GM19455 (cell line): ENCODE measurements around the gene HBZ.
"Not testable (repeated sequence)": the region's sequence is repeated elsewhere in the genome, so short reads cannot be mapped to it uniquely, and the experiment has no call there.

Experiments
- ATAC-seq: cut with Tn5 transposase; IDR thresholded peaks from one replicate; pipeline ENCODE4 v1.9.1; 2021; ENCODE audit not compliant: unreplicated experiment

HBZ gene

DNA sequence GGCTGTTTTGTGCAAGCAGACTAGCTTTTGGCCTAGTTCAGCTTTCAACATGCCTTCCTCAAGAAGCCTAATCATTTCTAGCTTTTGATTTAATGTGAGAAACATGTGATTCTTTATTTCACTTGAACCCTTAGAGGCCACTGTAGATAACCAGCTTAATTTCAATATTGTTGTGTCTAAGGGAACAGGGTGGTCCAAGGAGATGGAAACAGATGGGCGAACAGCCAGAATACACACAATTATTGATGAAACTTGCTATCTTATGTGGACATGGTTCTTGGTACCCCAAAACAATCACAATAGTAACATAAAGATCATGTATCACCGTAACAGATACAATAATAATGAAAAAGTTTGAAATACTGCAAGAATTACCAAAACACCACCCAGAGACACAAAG, 18.7 kb upstream of the HBZ start:
- no peak for ATAC-seq

DNA sequence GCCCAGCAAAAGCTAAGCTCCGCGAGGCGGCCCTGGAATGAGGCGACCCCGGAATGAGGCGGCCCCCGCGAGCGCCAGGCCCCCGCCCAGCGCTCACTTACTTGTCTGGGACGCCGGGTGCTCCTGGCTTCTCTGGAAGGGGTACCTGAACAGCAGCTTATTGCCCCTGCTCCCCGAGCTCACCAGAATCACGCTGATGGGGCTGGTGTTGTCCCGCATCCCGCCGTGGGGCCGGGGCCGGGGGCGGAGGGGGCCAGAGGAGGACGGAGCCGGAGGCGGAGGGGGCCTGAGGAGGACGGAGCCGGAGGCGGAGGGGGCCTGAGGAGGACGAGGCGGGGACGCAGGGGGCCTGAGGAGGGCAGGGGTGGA, 14.4 kb upstream of the HBZ start:
- ATAC-seq = no peak

DNA sequence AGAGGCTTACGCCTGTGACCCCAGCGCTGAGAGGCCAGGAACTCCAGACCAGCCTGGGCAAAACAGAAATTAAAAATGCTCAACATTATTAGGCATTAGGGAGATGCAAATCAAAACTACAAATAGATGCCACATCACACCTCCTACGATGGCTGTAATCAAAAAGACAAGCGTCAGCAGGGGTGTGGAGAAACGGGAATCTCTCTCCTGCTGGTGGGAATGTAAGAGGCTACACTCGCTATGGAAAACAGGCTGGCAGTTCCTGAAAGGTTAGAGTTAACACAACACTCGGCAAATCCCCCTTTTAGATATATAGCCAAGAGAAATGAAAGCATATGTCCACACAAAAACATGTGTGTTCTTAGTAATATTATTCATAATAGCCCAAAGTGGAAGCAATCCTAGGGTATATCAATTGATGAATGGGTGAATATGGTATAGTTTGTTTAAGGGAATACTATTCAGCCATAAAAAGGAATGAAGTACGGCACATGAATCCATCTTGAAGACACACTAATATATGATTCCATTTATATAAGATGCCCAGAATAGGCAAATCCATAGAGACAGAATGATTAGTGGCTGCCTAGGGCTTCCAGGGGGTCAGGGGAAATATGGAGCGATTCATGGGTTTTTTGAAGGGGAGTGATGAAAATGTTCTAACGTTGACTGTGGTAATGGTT, 12.1 kb upstream of the HBZ start:
- no peak for ATAC-seq

DNA sequence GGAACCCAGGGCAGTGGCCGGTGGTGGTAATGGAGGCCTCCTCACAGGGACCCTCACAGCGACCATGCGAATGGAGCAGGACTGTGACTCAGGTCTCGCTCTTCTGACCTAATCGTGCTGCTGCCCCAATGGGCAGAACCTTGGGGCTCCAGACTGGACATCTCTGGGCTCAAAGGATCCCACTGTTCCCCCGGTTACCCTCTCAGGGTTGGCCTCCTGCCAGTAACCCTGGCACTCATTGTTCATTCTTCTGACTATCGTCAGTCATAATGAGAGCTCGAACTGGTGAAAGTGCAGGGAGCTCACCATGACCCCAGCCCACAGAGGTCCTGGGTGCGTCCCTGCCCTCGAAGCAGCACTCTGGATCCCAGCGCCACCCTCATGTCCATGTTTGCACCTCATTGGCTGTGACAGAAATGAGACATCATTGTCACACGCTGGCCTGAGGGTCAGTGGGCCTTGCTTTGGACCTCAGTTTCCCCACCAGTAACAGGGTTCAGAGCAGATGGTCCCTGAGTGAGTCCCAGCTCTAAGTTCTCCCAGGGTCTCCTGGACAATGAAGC, 10.0 kb upstream of the HBZ start:
- no peak for ATAC-seq

DNA sequence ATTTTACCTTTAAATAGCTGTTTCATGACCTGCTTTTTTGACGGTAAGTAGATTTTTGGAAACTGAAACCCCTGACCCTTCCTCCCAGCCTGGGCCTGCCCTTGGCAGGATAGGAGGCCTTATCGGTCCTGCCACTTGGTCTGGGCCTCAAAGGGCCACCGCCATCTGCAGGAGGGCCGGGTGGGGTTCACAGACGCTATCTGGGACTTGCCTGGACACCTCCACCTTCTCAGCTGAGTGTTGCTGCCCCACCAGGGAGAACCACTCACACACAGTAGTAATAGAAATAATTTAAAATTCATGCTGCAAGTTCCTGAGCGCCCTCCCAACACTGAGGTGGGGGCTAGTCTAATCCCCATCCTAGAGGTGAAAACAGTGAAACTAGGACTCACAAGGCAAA, 9.4 kb upstream of the HBZ start:
- no peak for ATAC-seq

DNA sequence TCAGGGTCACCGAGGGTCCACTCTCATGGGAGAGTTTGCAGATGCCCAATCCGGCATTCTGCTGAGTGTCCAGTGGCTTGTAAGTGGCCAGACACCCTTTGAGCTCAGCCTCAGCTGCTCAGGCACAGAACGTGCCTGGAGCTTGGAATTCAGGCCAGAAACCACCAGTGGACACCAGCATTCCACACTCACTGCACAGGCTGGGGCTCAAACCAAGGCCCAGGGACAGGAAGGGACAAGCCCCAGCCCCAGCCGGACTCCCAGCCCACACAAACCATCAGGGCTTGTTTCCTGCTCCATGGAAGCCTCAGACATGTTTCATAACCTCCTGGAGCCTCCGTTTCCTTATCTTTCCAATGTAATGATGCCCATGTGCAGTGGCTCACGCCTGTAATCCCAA, 9.0 kb upstream of the HBZ start:
- no peak for ATAC-seq

DNA sequence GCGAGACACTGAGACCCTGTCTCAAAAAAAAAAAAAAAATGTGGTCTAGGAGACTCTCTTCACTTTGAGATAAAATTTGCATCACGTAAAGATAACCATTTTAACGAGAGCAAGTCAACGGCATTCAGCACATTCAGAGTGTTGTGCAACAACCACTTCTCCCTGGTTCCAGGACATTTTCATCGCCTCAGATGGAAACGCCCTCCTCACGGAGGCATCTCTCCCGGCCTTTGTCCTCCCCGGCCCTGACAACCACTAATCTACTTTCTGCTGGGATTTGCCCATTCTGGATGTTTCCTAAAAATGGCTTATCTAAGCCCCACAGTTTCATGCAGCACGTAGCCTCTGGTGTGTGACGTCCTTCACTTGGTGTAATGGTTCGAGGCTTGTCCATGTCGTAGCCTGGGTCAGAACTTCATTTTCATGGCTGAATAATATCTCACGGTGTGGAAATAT, 7.6 kb upstream of the HBZ start:
- ATAC-seq = no peak

DNA sequence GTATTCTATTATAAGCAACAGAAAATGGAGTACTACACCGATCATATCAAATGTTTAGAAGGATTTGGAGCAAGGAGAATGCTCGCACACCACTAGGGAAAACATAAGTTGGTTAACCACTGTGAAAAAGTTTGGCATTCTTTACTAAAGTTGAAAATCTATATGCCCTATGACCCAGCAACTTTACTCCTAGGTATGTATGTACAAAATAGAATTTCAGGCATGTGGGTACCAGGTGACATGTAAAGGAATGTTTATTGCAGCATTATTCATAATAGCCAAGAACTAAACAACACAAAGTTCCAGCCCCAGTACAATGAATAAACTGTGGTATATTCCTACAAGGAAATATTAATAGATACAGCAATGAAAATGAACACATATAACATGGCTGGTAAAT, 5.8 kb upstream of the HBZ start:
- ATAC-seq = no peak

DNA sequence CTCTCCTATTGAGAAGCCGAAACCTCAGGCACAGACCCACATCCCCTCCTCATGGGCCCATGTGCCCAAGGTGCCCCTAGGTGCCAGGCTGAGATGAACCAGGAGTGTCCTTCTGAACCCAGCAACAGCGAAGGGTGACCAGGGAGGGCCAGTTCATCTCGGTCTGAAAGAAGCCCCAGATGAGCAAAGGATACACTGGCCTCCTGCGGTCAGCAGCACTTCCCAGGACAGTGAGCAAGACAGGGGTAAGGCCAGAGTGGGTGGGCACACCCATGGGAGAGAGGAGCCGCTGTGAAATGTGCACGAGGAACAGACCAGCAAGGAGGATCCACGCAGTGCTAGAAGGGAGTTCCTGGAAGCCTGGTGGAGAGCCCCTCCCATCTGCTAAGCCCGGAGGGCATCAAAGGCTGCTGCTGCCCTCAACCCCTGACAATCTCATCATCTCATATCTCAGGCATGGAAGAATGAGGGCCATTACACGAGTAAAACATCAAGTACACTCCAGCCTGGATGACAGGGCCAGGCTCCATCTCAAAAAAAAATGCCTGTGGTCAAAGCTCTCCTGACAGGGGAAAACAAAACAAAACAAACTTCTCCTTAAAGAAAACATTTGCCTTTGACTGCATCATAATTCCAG, 3.3 kb upstream of the HBZ start:
- ATAC-seq = no peak

DNA sequence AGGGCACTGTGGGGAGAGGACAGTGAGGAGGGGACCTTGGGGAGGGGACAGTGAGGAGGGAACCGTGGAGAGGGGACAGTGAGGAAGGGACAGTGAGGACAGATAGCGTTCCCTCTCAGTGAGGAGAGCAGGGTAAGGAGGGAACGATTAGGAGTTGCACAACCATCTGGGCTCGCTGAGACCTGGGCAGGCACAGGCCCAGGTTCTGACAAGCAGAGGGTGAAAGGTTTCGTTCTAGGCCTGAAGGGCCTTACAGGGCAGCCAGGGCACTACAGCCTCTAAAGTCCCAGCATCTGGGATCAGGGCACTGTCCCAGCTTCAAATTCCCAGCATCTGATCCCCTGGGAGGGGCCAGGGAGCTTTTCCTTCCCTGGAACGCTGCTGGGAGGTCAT, 681 bp downstream of the HBZ start:
- not testable (repeated sequence) for ATAC-seq

DNA sequence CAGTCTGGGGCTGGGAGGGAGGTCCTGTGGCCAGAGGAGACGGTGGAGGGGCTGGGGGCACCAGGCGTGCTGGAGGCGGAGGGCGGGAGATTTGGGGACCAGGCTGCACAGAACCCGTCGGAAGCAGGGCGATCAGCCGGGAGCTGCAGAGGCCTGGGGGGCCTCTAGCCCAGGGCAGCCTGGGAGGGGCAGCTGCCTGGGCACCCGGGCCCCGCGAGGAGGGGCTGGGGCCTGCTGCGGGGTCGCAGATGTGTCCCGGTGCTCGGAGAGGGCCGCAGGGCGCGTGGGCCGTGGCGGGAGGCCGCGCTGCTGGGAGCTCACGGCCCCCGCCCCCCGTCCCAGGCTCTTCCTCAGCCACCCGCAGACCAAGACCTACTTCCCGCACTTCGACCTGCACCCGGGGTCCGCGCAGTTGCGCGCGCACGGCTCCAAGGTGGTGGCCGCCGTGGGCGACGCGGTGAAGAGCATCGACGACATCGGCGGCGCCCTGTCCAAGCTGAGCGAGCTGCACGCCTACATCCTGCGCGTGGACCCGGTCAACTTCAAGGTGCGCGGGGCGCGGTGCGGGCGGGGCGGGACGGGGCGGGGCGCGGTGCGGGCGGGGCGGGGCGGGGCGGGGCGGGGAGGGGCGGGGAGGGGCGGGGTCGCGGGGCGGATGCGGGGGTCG, 1.2 kb downstream of the HBZ start:
- not testable (repeated sequence) for ATAC-seq

DNA sequence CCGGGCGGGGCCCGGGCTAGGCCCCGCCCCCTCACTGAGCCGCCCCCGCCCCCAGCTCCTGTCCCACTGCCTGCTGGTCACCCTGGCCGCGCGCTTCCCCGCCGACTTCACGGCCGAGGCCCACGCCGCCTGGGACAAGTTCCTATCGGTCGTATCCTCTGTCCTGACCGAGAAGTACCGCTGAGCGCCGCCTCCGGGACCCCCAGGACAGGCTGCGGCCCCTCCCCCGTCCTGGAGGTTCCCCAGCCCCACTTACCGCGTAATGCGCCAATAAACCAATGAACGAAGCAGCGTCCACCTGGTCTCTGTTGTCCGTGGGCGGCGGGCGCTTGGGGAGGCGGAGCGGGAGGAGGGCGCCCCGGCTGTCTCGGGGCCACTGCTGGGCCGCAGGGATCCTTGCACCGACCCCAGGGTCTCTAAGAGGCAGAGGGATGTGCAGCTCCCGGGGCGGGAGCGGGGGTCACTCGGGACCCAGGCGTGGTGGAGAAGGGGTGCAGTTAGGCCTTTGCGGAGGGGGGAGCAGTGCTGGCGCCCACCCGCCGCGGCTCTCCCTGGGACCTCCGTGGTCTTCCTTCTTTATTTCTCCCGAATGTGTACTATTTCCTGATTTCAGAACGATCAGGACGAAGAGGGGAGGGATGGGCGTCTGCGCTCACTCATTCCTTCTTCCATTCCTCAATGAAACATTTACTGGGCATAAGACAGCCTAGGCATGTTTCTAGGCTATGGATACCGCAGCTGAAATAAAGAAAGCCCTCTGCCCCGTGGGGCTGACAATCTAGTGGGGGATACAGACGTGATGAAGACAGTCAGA, 2.0 kb downstream of the HBZ start:
- no peak for ATAC-seq

DNA sequence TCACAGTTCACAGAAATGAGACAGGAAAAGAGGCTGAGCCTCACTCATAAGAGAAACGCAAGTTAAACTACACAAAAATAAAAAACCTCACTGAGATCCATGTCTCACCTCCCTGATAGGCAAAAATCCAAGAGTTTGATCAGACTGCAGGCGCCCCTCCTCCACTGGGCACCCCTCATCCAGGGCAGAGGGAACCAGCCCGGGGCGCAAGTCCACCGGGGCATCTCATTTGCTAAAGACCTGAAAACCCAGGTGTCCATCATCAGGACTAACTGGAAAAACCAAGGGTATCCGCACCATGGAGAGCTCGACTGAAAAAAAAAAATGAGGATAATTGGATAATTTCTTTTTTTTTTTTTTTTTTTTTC, 2.6 kb downstream of the HBZ start:
- no peak for ATAC-seq

DNA sequence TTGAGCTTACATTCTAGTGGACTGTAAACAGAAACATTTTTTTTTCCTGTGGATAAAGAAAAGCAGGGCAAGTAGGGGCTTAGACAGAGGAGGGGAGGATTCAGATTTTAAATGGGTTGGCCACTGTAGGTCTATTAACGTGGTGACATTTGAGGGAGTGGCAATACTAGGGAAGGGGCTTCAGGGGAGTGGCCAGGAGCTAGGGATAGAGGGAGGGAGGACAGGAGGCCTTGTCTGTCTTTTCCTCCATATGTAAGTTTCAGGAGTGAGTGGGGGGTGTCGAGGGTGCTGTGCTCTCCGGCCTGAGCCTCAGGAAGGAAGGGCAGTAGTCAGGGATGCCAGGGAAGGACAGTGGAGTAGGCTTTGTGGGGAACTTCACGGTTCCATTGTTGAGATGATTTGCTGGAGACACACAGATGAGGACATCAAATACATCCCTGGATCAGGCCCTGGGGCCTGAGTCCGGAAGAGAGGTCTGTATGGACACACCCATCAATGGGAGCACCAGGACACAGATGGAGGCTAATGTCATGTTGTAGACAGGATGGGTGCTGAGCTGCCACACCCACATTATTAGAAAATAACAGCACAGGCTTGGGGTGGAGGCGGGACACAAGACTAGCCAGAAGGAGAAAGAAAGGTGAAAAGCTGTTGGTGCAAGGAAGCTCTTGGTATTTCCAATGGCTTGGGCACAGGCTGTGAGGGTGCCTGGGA, 6.8 kb downstream of the HBZ start:
- ATAC-seq = no peak

DNA sequence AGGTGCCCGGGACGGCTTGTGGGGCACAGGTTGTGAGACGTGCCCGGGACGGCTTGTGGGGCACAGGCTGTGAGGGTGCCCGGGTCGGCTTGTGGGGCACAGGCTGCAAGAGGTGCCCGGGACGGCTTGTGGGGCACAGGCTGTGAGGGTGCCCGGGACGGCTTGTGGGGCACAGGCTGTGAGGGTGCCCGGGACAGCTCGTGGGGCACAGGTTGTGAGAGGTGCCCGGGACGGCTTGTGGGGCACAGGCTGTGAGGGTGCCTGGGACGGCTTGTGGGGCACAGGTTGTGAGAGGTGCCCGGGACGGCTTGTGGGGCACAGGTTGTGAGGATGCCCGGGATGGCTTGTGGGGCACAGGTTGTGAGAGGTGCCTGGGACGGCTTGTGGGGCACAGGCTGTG, 7.8 kb downstream of the HBZ start:
- ATAC-seq = not testable (repeated sequence)

DNA sequence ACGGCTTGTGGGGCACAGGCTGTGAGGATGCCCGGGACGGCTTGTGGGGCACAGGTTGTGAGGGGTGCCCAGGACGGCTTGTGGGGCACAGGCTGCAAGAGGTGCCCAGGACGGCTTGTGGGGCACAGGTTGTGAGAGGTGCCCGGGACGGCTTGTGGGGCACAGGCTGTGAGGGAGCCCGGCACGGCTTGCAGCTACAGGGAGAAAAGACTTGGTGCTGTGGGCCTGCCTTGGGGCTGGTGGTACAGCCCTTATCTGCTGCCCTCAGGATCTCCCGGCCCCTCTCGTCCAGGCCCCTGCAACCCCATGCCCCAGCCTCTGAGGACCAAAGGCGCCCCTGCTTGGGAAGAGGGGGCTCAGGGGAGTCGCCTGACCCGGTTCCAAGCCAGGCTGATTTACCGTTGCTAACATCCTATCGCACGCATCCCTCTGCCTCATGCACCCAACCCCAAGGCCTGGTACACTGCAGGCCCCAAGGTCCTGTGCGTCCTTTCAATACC, 8.3 kb downstream of the HBZ start:
- ATAC-seq = no peak

DNA sequence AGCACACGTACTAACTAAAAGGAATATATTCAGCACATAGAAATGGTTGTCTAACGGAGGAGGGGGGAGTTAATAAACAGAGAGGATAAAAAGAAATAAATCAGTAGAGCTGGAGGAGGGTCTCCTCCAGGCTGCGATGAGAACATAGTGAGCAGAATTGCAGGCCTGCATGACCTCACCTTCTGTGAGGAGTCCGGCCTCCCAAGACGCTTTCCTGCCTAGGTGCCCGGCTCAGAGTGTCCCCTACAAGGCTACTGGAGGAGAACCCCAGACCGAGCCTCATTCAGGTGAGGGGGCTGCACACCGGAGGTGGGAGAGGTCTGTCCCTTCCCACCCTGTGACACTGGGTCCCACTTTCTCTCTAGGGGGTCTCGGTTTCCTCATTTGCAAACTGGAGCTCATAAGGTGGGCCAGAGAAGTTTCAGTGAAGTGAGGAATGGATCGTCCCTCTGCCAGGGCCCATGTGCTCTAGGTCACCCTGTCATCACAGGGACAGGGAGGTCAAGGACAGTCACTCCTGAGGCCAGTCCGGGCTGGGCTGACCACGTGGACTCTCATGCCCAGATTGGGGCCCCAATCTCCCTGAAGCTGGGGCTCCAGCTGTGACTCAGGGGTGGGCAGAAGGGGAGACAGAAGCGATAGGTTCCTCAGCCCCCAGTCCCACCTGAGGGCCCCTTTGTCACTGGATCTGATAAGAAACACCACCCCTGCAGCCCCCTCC, 10.0 kb downstream of the HBZ start:
- no peak for ATAC-seq

DNA sequence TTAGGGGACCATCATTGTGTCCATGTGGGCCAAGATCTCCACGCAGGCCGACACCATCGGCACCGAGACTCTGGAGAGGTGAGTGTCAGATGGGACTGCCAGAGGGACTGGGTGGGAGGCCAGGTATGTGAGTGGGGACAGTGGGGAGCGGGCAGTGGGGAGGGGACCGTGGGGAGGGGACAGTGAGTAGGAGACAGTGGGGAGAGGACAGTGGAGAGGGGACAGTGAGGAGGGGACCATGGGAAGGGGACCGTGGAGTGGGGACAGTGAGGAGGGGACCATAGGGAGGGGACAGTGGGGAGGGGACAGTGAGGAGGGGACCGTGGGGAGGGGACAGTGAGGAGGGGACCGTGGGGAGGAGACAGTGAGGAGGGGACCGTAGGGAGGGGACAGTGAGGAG, 10.7 kb downstream of the HBZ start:
- not testable (repeated sequence) for ATAC-seq

DNA sequence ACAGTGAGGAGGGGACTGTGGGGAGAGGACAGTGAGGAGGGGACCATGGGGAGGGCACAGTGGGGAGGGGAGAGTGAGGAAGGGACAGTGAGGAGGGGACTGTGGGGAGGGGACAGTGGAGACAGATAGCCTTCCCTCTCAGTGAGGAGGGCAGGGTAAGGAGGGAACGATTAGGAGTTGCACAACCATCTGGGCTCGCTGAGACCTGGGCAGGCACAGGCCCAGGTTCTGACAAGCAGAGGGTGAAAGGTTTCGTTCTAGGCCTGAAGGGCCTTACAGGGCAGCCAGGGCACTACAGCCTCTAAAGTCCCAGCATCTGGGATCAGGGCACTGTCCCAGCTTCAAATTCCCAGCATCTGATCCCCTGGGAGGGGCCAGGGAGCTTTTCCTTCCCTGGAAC, 11.3 kb downstream of the HBZ start:
- not testable (repeated sequence) for ATAC-seq
